G401 (cell line): Measurements from ENCODE around the gene COL4A3. TPM values are rescaled to one million over a fixed set of nuclear protein-coding genes. Genes with fewer than 3 reads are reported as not detected.

ENCODE experiments used
- DNase-seq: peaks from one replicate; pipeline ENCODE4 v3.0.0-alpha.2; 2015; ENCODE audit warnings: low spot score
- in situ Hi-C: cut with HindIII; loops from 2 replicates; pipeline ENCODE4 v1.10.0; 2016; ENCODE audit warnings: low sequenced_read_pairs, mixed read lengths
- total RNA-seq: library from RNA; depleted of rRNA; stranded (reverse); fragments of >200 nt; shearing (Covaris generic); gene quantifications from 2 replicates; pipeline ENCODE4 v1.2.3, GENCODE V29; 2014; rRNA removed

Gene COL4A3
- total RNA-seq, result 3.0 TPM in 1 of 2 replicates, not detected in the other

- DNase-seq, result no peak
- in situ Hi-C loops, result no loop called here
Observed at GRCh38 chr2:227163998-227164762, at the start of gene COL4A3, which contains the start of gene COL4A4. Gene COL4A3, plus strand, starts transcription at chr2:227164624. Its CDS starts 103 bp downstream, at chr2:227164727. Gene COL4A4, minus strand, starts transcription at chr2:227164205. Its CDS starts 16,722 bp downstream, at chr2:227147483.

GRCh38 chr2:227115761-227116160, 48.7 kb upstream of the COL4A3 start:
- in situ Hi-C loops, result no loop called here
- DNase-seq, result no peak

- in situ Hi-C loops, result no loop called here
Observed at GRCh38 chr2:227117027-227117426, 47.4 kb upstream of the COL4A3 start.

GRCh38 chr2:227117852-227118251, 46.6 kb upstream of the COL4A3 start:
- in situ Hi-C loops, result no loop called here
- DNase-seq, result no peak

More at GRCh38 chr2:227117027-227117426, 47.4 kb upstream of the COL4A3 start:
- DNase-seq, result no peak

- in situ Hi-C loops, result no loop called here
- DNase-seq, result no peak
Observed at GRCh38 chr2:227118353-227118752, 46.1 kb upstream of the COL4A3 start.

GRCh38 chr2:227123697-227124096, 40.7 kb upstream of the COL4A3 start:
- in situ Hi-C loops, result no loop called here

GRCh38 chr2:227124811-227125210, 39.6 kb upstream of the COL4A3 start:
- no peak for DNase-seq
- in situ Hi-C loops, result no loop called here

More at GRCh38 chr2:227123697-227124096, 40.7 kb upstream of the COL4A3 start:
- no peak for DNase-seq

- in situ Hi-C loops, result no loop called here
Observed at GRCh38 chr2:227125506-227125905, 38.9 kb upstream of the COL4A3 start.

GRCh38 chr2:227127201-227127600, 37.2 kb upstream of the COL4A3 start:
- in situ Hi-C loops, result no loop called here
- DNase-seq, result no peak

More at GRCh38 chr2:227125506-227125905, 38.9 kb upstream of the COL4A3 start:
- DNase-seq, result no peak

- DNase-seq, result no peak
- in situ Hi-C loops, result no loop called here
Observed at GRCh38 chr2:227130636-227131035, 33.8 kb upstream of the COL4A3 start.

GRCh38 chr2:227132986-227133385, 31.4 kb upstream of the COL4A3 start:
- in situ Hi-C loops, result no loop called here
- DNase-seq, result no peak

GRCh38 chr2:227134591-227134990, 29.8 kb upstream of the COL4A3 start:
- in situ Hi-C loops, result no loop called here

GRCh38 chr2:227141301-227141700, 23.1 kb upstream of the COL4A3 start:
- DNase-seq, result no peak
- in situ Hi-C loops, result no loop called here

More at GRCh38 chr2:227134591-227134990, 29.8 kb upstream of the COL4A3 start:
- no peak for DNase-seq

GRCh38 chr2:227143895-227144294, 20.5 kb upstream of the COL4A3 start:
- in situ Hi-C loops, result no loop called here
- DNase-seq, result no peak

GRCh38 chr2:227146456-227146855, 18.0 kb upstream of the COL4A3 start:
- in situ Hi-C loops, result no loop called here
- no peak for DNase-seq

- no peak for DNase-seq
- in situ Hi-C loops, result no loop called here
Observed at GRCh38 chr2:227147023-227147422, 17.4 kb upstream of the COL4A3 start.

- DNase-seq, result no peak
- in situ Hi-C loops, result no loop called here
Observed at GRCh38 chr2:227148106-227148505, 16.3 kb upstream of the COL4A3 start.

GRCh38 chr2:227150222-227150936, 14.0 kb upstream of the COL4A3 start:
- in situ Hi-C loops, result no loop called here
- DNase-seq, result no peak

GRCh38 chr2:227152093-227152766, 12.2 kb upstream of the COL4A3 start:
- DNase-seq, result no peak
- in situ Hi-C loops, result no loop called here

- DNase-seq, result no peak
- in situ Hi-C loops, result no loop called here
Observed at GRCh38 chr2:227153307-227153706, 11.1 kb upstream of the COL4A3 start.
